OCI-LY7 (cell line): ENCODE data around the gene DPM1. TPM values are rescaled to one million over a fixed set of nuclear protein-coding genes. Genes with fewer than 3 reads are reported as not detected.

Source experiments
- BruUV-seq: library from RNA; stranded (reverse); fragments of 400-500 nt; replicated peaks from 2 replicates; lab custom pipeline; 2021; lab: Mats Ljungman, UMichigan
- CTCF ChIA-PET: fragments of 300-600 bp; sonication (Branson Sonifier 250); formaldehyde crosslinking; loops from one replicate; lab custom pipeline; 2022; ENCODE audit warnings: antibody characterized with exemption; ENCODE audit not compliant: unreplicated experiment; lab: Charles Lee
- POLR2A ChIA-PET: fragments of 300-600 bp; sonication (Branson Sonifier 250); formaldehyde crosslinking; loops from one replicate; lab custom pipeline; 2022; ENCODE audit warnings: antibody characterized with exemption; lab: Charles Lee
- DNase-seq: peaks from one replicate; pipeline ENCODE4 v3.0.0-alpha.2; 2015; ENCODE audit warnings: low spot score
- H2AFZ ChIP-seq: fragments of 200-600 bp; sonication (generic), shearing (Covaris generic); 2 replicates; pipeline ENCODE4 v1.6.1; 2014; ENCODE audit warnings: mild to moderate bottlenecking, antibody characterized with exemption, low read length, moderate library complexity
- H3K27ac ChIP-seq: fragments of 200-600 bp; sonication (generic); 2 replicates; pipeline ENCODE4 v1.5.1; 2014; ENCODE audit warnings: mixed run types, low read depth, mild to moderate bottlenecking, moderate library complexity, low read length, inconsistent platforms; ENCODE audit not compliant: poor library complexity, severe bottlenecking
- H3K36me3 ChIP-seq: fragments of 200-600 bp; sonication (generic); 2 replicates; pipeline ENCODE4 v1.6.1; 2014; ENCODE audit warnings: mild to moderate bottlenecking, antibody characterized with exemption, low read length, moderate library complexity, mixed read lengths; ENCODE audit not compliant: insufficient read depth
- H3K4me1 ChIP-seq: fragments of 200-600 bp; sonication (generic); 2 replicates; pipeline ENCODE4 v1.5.1; 2014; ENCODE audit warnings: mild to moderate bottlenecking, low read length; ENCODE audit not compliant: insufficient read depth, poor library complexity, severe bottlenecking
- H3K4me2 ChIP-seq: fragments of 200-600 bp; sonication (generic); 2 replicates; pipeline ENCODE4 v1.6.1; 2014; ENCODE audit warnings: mild to moderate bottlenecking, low read length
- H3K4me3 ChIP-seq: fragments of 200-600 bp; sonication (generic); 2 replicates; pipeline ENCODE4 v1.5.1; 2014; ENCODE audit warnings: mild to moderate bottlenecking, low read depth, low read length; ENCODE audit not compliant: poor library complexity, severe bottlenecking
- H3K79me2 ChIP-seq: fragments of 200-600 bp; sonication (generic); 2 replicates; pipeline ENCODE4 v1.6.1; 2016; ENCODE audit warnings: low read depth, mild to moderate bottlenecking, low read length, moderate library complexity, mixed read lengths; ENCODE audit not compliant: insufficient read depth
- H3K9me2 ChIP-seq: fragments of 200-600 bp; sonication (generic); 2 replicates; pipeline ENCODE4 v1.6.1; 2016; ENCODE audit warnings: mild to moderate bottlenecking, low read length, mixed read lengths; ENCODE audit not compliant: insufficient read depth
- H3K9me3 ChIP-seq: fragments of 200-600 bp; sonication (generic); 2 replicates; pipeline ENCODE4 v1.6.1; 2014; ENCODE audit warnings: mild to moderate bottlenecking, mixed run types, low read length, mixed read lengths
- H4K20me1 ChIP-seq: fragments of 200-600 bp; sonication (generic); 2 replicates; pipeline ENCODE4 v1.6.1; 2014; ENCODE audit warnings: mild to moderate bottlenecking, antibody characterized with exemption, low read length, moderate library complexity, mixed read lengths; ENCODE audit not compliant: insufficient read depth
- EZH2phosphoT487 ChIP-seq: fragments of 200-600 bp; sonication (generic); IDR thresholded peaks from 2 replicates; pipeline ENCODE4 v1.6.1; 2018; ENCODE audit warnings: low read depth, borderline replicate concordance, mild to moderate bottlenecking, mixed run types, antibody characterized with exemption, low read length, moderate library complexity, mixed read lengths
- intact Hi-C: fragments of 100-400 bp; cut with micrococcal nuclease; formaldehyde crosslinking; loops from one replicate; pipeline ENCODE4 v1.10.0; 2022; ENCODE audit not compliant: unreplicated experiment
- total RNA-seq, 2 experiments: library from RNA; depleted of rRNA in 1 of 2; stranded (reverse); fragments of >200 nt in 1 of 2; shearing (Covaris generic) in 1 of 2; gene quantifications; 2 replicates each; pipeline ENCODE4 v1.2.3, GENCODE V29; 2014 to 2022
- TF ChIP-seq, protein P1 (sequence below): fragments of 200-600 bp; sonication (generic); conservative IDR thresholded peaks from 2 replicates; pipeline ENCODE4 v1.5.1; 2014; ENCODE audit warnings: mild to moderate bottlenecking, antibody characterized with exemption, low read length, moderate library complexity, mixed read lengths

The DPM1 gene
- total RNA-seq, 2 experiments from 2014 or later = 60.2 to 71.2 TPM

DNA sequence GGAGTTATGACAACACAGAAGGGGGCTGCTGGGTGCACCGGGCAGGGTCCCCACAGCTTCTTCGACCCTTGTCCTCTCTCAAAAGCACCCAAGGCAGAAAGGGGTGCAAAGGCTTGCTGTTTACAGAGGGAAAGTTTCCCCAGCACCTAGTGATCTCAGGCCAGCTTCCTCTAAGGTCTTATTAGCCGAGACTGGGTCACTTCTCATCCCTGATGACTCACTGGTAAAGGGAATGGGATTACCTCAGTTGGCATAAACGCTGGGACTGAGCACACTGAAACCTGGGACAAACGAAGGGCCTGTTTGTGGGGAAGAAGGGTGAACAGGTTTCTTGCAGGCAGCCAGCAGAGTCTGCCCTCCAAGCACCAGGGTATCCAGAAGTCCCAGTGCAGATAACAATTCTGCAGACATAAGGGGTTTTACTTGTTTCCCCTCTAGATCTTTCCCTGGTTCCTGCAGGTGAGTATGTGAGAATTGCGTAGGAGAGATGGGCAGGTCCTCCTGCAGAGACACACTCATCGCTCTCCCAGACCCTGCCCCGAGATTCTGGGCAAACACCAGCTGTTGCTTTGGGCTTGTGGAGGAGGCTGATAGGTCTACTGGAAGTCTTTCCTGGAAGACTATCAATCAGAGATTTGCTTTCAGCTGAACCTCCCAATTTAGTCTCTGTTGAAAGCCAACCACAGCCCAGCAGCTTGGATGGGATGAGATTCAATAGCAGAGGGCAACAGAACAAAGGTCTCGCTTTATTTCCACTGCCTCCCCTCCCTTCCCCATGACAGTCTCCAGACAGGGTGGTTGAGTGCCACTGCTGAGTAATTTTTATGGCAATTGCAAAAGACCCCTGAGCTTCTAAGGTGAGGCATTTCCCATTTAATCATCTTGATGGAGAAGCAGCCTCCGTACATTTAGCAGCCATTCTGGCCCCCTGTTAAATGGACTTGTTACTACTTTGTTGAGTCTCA, 38.9 kb upstream of the DPM1 start:
- no peaks in the 10 kb centered on the region for H3K36me3 ChIP-seq
- no peaks in the 10 kb centered on the region for H3K79me2 ChIP-seq
- H3K4me3 ChIP-seq = no peak overlapping the region
- ChIA-PET CTCF (interaction anchor here (0.6 kb wide), 1 partner anchor 10 kb away, joined by 3 read pairs; no protein-coding TSS in a partner anchor), POLR2A (interaction anchor here (0.7 kb wide), 2 partner anchors 634 to 712 kb away, joined by 3 to 5 read pairs; no protein-coding TSS in a partner anchor)
- H3K27ac ChIP-seq = no peak overlapping the region
- BruUV-seq = no TSS peak
- H3K9me3 ChIP-seq = no peaks in the 10 kb centered on the region
- no peak overlapping the region for H3K4me2 ChIP-seq
- H3K4me1 ChIP-seq = peaks cover 8% of the 10 kb centered on the region
- H2AFZ ChIP-seq = no peak overlapping the region
- H4K20me1 ChIP-seq = no peaks in the 10 kb centered on the region
- DNase-seq = no peak
- no peaks in the 10 kb centered on the region for H3K9me2 ChIP-seq
- no peak for TF ChIP-seq EZH2phosphoT487
- TF ChIP-seq, protein P1, sequence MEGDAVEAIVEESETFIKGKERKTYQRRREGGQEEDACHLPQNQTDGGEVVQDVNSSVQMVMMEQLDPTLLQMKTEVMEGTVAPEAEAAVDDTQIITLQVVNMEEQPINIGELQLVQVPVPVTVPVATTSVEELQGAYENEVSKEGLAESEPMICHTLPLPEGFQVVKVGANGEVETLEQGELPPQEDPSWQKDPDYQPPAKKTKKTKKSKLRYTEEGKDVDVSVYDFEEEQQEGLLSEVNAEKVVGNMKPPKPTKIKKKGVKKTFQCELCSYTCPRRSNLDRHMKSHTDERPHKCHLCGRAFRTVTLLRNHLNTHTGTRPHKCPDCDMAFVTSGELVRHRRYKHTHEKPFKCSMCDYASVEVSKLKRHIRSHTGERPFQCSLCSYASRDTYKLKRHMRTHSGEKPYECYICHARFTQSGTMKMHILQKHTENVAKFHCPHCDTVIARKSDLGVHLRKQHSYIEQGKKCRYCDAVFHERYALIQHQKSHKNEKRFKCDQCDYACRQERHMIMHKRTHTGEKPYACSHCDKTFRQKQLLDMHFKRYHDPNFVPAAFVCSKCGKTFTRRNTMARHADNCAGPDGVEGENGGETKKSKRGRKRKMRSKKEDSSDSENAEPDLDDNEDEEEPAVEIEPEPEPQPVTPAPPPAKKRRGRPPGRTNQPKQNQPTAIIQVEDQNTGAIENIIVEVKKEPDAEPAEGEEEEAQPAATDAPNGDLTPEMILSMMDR = no peak
- intact Hi-C loops = no loop called here

DNA sequence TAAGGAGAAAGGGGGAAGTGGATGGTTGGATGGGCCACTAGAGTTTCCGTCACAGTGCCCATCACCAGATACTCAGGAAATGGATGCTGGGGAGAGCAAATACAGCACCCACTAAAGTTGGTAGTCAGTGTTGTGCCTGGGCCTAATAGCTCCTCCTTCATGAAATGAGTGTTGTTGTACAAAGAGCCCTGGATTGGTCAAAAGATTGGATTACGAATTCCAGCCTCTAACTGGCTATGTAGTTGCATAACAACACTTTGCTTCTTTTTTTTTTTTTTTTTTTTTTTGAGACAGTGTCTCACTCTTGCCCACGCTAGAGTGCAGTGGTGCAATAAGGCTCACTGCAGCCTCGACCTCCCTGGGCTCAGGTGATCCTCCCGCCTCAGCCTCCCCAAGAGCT, 37.2 kb upstream of the DPM1 start:
- Histone ChIP-seq H3K4me2 (no peak overlapping the region), H3K79me2 (no peaks in the 10 kb centered on the region), H4K20me1 (no peaks in the 10 kb centered on the region), H3K4me1 (peaks cover 12% of the 10 kb centered on the region), H3K27ac (no peak overlapping the region), H2AFZ (no peak overlapping the region), H3K4me3 (no peak overlapping the region), H3K36me3 (no peaks in the 10 kb centered on the region), H3K9me3 (no peaks in the 10 kb centered on the region), H3K9me2 (no peaks in the 10 kb centered on the region)
- intact Hi-C loops = no loop called here
- CTCF ChIA-PET = no interaction called here
- TF ChIP-seq, protein P1 = no peak
- no peak for TF ChIP-seq EZH2phosphoT487
- DNase-seq = no peak
- no TSS peak for BruUV-seq
- POLR2A ChIA-PET = no interaction called here

DNA sequence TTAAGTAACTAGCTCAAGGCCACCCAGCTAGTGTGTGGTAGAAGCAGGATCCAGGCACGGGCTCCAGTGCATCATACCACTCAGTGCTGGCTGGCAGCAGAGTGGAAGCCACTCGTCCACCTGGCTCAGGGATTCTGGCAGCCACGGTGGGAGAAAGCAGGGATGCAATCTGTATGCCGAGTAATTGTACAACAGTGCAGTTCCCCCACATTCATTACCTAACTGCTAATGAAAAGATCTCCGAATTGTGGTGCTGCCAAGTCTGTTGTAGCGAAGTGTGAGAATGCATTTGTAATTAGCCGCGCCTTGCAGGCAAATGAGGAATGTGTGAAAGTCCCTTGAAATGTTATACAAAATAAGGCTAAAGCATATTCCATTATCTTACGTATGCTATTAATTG, 35.5 kb upstream of the DPM1 start:
- Histone ChIP-seq H3K79me2 (no peaks in the 10 kb centered on the region), H3K27ac (no peak overlapping the region), H3K9me2 (no peaks in the 10 kb centered on the region), H2AFZ (no peak overlapping the region), H3K9me3 (no peaks in the 10 kb centered on the region), H3K36me3 (no peaks in the 10 kb centered on the region), H3K4me2 (no peak overlapping the region), H4K20me1 (no peaks in the 10 kb centered on the region), H3K4me1 (peaks cover 12% of the 10 kb centered on the region), H3K4me3 (no peak overlapping the region)
- TF ChIP-seq, protein P1 = no peak
- TF ChIP-seq EZH2phosphoT487 = no peak
- intact Hi-C loops = loop anchor here (1.0 kb wide), 1 partner anchor 314 kb away; no protein-coding TSS in a partner anchor
- ChIA-PET POLR2A (interaction anchor here (0.6 kb wide), 1 partner anchor 47 kb away, joined by 3 read pairs; no protein-coding TSS in a partner anchor), CTCF (no interaction called here)
- no peak for DNase-seq
- no TSS peak for BruUV-seq
